ENCODE data around the gene LRP1.

LRP1 gene

DNA sequence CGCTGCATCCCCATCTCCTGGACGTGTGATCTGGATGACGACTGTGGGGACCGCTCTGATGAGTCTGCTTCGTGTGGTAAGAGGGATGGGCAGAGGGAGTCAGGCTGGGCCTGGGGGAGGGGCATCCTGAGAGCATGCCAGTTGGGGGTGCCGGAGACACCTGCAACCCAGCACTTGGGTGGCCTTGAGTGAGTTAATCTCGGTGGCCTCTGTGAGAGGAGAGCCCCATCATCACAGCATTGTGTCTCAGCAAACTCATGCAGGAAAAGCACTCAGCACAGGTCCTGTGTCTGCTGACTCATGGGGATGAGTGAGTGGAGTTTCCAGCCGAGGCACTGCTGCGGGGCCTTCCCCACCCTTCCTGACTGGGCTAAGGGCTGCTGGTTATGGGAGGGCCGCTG lies 38.7 kb downstream of the LRP1 start:
- H3K36me3 Mint-ChIP-seq: no peaks in the 10 kb centered on the region
- no peak overlapping the region for H3K27ac Mint-ChIP-seq
- no peaks in the 10 kb centered on the region for H3K9me3 Mint-ChIP-seq
- CTCF ChIA-PET: interaction anchor here (1.1 to 2.4 kb wide), 3 partner anchors 9 to 43 kb away, joined by 3 to 7 read pairs (median 3); no protein-coding TSS in a partner anchor
- H3K4me1 Mint-ChIP-seq: no peaks in the 10 kb centered on the region
- no peak for DNase-seq
- no peak overlapping the region for H3K4me3 Mint-ChIP-seq
- H3K27me3 Mint-ChIP-seq: peaks cover 4% of the 10 kb centered on the region

DNA sequence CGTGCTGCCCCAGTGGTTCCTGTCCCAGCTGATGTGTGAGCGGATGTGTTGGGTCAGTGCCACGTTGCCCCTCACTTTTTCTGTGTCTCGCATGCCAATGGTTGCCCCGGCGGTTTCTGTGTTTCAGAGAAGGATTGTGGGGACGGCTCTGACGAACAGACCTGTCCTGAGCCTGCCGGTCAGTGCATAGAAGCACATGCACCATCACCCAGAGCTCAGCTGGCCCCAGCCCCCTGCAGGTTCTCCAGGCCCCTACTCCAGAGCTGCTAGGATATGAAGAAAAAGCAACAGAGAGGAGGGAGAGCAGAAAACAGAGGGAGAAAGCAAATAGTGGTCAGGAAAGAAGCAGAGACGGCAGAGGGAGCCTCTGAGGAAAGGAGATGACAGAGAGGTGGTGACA lies 39.8 kb downstream of the LRP1 start:
- CTCF ChIA-PET: interaction anchor here (1.1 to 1.3 kb wide), 2 partner anchors 8 to 10 kb away, joined by 3 read pairs; no protein-coding TSS in a partner anchor
- DNase-seq: no peak
- Mint-ChIP-seq H3K27ac (no peak overlapping the region), H3K4me3 (no peak overlapping the region), H3K27me3 (peaks cover 4% of the 10 kb centered on the region), H3K9me3 (no peaks in the 10 kb centered on the region), H3K4me1 (no peaks in the 10 kb centered on the region), H3K36me3 (no peaks in the 10 kb centered on the region)

DNA sequence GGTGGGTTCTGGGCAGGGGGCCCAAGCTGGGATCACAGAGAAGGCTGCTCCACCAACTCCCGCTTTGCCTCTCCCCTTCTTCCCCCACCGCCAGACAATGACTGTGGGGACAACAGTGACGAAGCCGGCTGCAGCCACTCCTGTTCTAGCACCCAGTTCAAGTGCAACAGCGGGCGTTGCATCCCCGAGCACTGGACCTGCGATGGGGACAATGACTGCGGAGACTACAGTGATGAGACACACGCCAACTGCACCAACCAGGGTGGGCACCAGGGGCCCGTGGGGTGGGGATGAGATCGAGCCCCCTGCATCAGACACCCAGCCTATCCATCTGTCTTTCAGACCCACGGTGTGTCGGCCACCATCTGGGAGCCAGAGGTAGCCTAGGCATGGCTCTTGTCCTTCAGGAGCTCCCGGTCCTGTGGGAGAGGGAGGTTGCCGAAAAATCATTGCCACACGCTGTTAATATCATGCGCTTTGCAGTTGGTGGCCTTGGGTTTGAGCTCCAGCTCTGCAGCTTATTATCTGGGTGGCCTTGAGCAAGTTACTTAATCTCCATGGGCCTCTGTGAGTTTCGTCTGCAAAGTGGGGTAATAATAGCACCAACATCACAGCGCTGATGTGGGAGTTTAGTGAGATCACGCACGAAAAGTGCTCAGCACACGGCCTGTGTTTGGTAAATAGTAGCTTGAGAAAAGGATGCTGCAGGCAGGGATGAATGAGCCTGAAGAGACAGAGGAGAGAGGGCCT lies 40.9 kb downstream of the LRP1 start:
- Mint-ChIP-seq H3K4me1 (no peaks in the 10 kb centered on the region), H3K4me3 (no peak overlapping the region), H3K27ac (no peak overlapping the region), H3K36me3 (no peaks in the 10 kb centered on the region), H3K27me3 (peaks cover 4% of the 10 kb centered on the region), H3K9me3 (no peaks in the 10 kb centered on the region)
- DNase-seq: no peak
- CTCF ChIA-PET: interaction anchor here (1.1 to 1.3 kb wide), 2 partner anchors 11 to 39 kb away, joined by 3 read pairs; no protein-coding TSS in a partner anchor

DNA sequence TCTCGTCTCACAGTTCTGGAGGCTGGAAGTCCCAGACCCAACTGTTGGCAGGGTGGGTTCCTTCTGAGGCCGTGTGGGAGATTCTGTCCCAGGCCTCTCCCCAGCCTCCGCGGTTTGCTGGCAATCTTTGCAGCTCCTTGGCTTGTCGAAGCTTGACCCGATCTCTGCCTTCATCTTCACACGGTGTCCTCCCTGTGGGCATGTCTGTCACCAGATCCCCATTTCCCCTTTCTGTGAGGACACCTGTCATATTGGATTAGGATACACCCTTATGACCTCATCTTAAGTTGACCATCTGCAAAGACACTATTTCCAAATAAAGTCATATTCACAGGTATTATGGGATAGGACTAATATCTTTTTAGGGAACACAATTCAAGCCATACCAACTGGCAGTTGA lies 41.7 kb downstream of the LRP1 start:
- H3K27ac Mint-ChIP-seq: no peak overlapping the region
- CTCF ChIA-PET: interaction anchor here (1.3 to 4.4 kb wide), 2 partner anchors 40 to 44 kb away, joined by 3 to 58 read pairs; partner anchors contain the start of gene LRP1

DNA sequence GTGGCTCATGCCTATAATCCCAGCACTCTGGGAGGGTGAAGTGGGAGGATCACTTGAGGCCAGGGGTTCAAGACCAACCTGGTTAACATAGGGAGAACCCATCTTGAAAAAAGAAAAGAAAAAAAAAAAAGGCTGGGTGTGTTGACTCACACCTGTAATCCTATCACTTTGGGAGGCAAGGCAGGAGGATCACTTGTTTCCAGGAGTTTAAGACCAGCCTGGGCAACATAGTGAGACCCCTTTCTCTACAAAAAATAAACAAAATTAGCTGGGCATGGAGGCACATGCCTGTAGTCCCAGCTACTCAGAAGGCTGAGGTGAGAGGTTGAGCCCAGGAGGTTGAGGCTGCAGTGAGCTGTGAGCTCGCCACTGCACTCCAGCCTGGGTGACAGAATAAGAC lies 42.1 kb downstream of the LRP1 start:
- Mint-ChIP-seq H3K36me3 (no peaks in the 10 kb centered on the region), H3K4me3 (no peak overlapping the region), H3K27ac (no peak overlapping the region), H3K9me3 (no peaks in the 10 kb centered on the region), H3K4me1 (no peaks in the 10 kb centered on the region), H3K27me3 (peaks cover 4% of the 10 kb centered on the region)
- no peak for DNase-seq
- CTCF ChIA-PET: interaction anchor here (1.3 to 4.4 kb wide), 2 partner anchors 40 to 45 kb away, joined by 3 to 58 read pairs; partner anchors contain the start of gene LRP1

More for the DNA sequence above, 41.7 kb downstream of the LRP1 start:
- H3K27me3 Mint-ChIP-seq: peaks cover 4% of the 10 kb centered on the region
- H3K36me3 Mint-ChIP-seq: no peaks in the 10 kb centered on the region
- DNase-seq: no peak
- H3K4me3 Mint-ChIP-seq: no peak overlapping the region
- no peaks in the 10 kb centered on the region for H3K9me3 Mint-ChIP-seq
- H3K4me1 Mint-ChIP-seq: no peaks in the 10 kb centered on the region

DNA sequence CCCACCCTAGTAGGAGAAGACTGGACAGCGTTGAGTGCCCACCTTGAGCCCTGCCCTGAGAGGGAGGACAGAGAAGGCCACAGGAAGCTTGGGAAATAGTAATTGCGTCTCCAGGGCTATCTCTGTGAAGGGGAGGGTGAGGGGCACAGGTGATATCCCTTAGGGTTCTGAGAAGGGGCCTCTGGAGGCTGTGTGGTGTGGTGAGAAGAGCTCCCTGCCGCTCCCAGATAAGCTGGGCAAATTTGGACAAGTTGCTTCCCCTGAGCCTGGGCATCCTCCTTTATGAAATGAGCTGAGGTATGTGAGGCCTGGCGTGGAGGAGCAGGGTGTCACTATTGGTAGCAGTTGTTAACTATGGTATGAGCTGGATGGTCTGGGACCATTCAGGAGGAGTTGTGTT lies 42.6 kb downstream of the LRP1 start:
- Mint-ChIP-seq H3K9me3 (no peaks in the 10 kb centered on the region), H3K4me1 (no peaks in the 10 kb centered on the region), H3K27ac (no peak overlapping the region), H3K36me3 (no peaks in the 10 kb centered on the region), H3K4me3 (no peak overlapping the region), H3K27me3 (peaks cover 4% of the 10 kb centered on the region)
- DNase-seq: no peak
- CTCF ChIA-PET: interaction anchor here (4.4 kb wide), 1 partner anchor 45 kb away, joined by 58 read pairs; the partner anchor contains the start of gene LRP1

DNA sequence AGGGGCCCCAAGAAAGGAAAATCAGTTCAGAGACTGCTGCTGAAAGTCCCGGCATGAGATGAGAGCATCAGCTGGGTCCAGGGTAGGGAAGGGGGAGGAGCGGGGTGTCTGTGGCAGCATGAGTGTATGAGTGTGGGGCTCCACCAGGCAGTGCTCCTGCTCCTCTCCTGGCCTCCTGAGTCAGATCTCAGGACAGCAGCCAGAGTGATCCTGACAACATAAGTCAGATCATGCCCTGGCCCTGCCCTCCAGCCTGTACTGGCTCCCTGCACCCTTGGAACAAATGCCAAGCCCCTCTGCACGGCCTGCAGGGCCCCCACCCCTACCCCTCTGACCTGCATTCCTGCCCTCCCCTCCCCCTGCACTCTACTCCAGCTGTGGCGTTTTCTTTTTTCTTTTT lies 43.4 kb downstream of the LRP1 start:
- H3K27ac Mint-ChIP-seq: no peak overlapping the region
- no peak for DNase-seq
- H3K4me1 Mint-ChIP-seq: no peaks in the 10 kb centered on the region
- CTCF ChIA-PET: interaction anchor here (0.6 to 4.4 kb wide), 4 partner anchors 11 to 1914 kb away, joined by 3 to 58 read pairs (median 7); partner anchors contain the start of gene LRP1
- no peaks in the 10 kb centered on the region for H3K9me3 Mint-ChIP-seq
- H3K4me3 Mint-ChIP-seq: no peak overlapping the region
- no peaks in the 10 kb centered on the region for H3K36me3 Mint-ChIP-seq
- peaks cover 4% of the 10 kb centered on the region for H3K27me3 Mint-ChIP-seq

GRCh38 chr12:57173089-57173488 lies 44.8 kb downstream of the LRP1 start:
- DNase-seq: peak; percentile 38
- no peaks in the 10 kb centered on the region for H3K9me3 Mint-ChIP-seq
- H3K27me3 Mint-ChIP-seq: no peaks in the 10 kb centered on the region
- no peak overlapping the region for H3K27ac Mint-ChIP-seq
- H3K36me3 Mint-ChIP-seq: no peaks in the 10 kb centered on the region
- H3K4me3 Mint-ChIP-seq: no peak overlapping the region
- CTCF ChIA-PET: interaction anchor here (0.6 to 4.4 kb wide), 15 partner anchors 8 to 168 kb away, joined by 3 to 58 read pairs (median 5); partner anchors contain the start of gene LRP1
- no peaks in the 10 kb centered on the region for H3K4me1 Mint-ChIP-seq

- no peaks in the 10 kb centered on the region for H3K36me3 Mint-ChIP-seq
- H3K9me3 Mint-ChIP-seq: no peaks in the 10 kb centered on the region
- no peaks in the 10 kb centered on the region for H3K4me1 Mint-ChIP-seq
- H3K4me3 Mint-ChIP-seq: no peak overlapping the region
- DNase-seq: no peak
- CTCF ChIA-PET: interaction anchor here (0.6 to 4.4 kb wide), 14 partner anchors 8 to 169 kb away, joined by 3 to 58 read pairs (median 5); partner anchors contain the start of gene LRP1
- no peaks in the 10 kb centered on the region for H3K27me3 Mint-ChIP-seq
- H3K27ac Mint-ChIP-seq: no peak overlapping the region
These were observed 45.4 kb downstream of the LRP1 start for GRCh38 chr12:57173683-57174082.

GRCh38 chr12:57175428-57176138 lies 47.3 kb downstream of the LRP1 start:
- no peak overlapping the region for H3K27ac Mint-ChIP-seq
- peaks cover 5% of the 10 kb centered on the region for H3K27me3 Mint-ChIP-seq
- H3K36me3 Mint-ChIP-seq: no peaks in the 10 kb centered on the region
- CTCF ChIA-PET: interaction anchor here (0.8 to 2.8 kb wide), 11 partner anchors 8 to 167 kb away, joined by 3 to 16 read pairs (median 7); partner anchors contain the start of gene STAT6
- no peaks in the 10 kb centered on the region for H3K9me3 Mint-ChIP-seq
- H3K4me3 Mint-ChIP-seq: no peak overlapping the region
- peak; percentile 53 for DNase-seq
- no peaks in the 10 kb centered on the region for H3K4me1 Mint-ChIP-seq

DNA sequence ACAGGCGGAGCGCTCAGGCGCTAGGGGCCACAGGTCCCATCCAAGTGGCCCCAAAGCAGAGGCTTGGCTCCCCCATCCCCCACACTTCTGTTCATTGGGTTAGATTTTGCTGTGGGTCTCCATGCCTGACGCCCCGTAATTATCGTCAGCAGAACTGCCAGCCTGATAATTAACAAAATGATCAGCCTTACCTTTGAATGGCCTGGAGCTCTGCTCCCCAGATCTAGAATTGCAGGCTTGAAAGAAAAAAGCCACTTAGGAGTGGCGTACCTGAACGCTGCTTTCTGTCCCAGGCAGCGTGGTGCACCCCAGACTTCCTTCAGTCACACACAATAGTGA lies 47.8 kb downstream of the LRP1 start:
- Mint-ChIP-seq H3K27ac (no peak overlapping the region), H3K36me3 (no peaks in the 10 kb centered on the region), H3K27me3 (peaks cover 5% of the 10 kb centered on the region), H3K4me3 (no peak overlapping the region), H3K9me3 (no peaks in the 10 kb centered on the region), H3K4me1 (no peaks in the 10 kb centered on the region)
- CTCF ChIA-PET: interaction anchor here (0.7 to 2.8 kb wide), 14 partner anchors 9 to 449 kb away, joined by 3 to 16 read pairs (median 4); partner anchors contain the start of gene STAT6
- DNase-seq: no peak

- no peaks in the 10 kb centered on the region for H3K36me3 Mint-ChIP-seq
- no peak overlapping the region for H3K27ac Mint-ChIP-seq
- CTCF ChIA-PET: interaction anchor here (0.7 to 2.8 kb wide), 8 partner anchors 9 to 450 kb away, joined by 3 to 16 read pairs (median 4); no protein-coding TSS in a partner anchor
- no peak overlapping the region for H3K4me3 Mint-ChIP-seq
- no peak for DNase-seq
- no peaks in the 10 kb centered on the region for H3K4me1 Mint-ChIP-seq
- peaks cover 12% of the 10 kb centered on the region for H3K27me3 Mint-ChIP-seq
- H3K9me3 Mint-ChIP-seq: no peaks in the 10 kb centered on the region
These were observed 48.6 kb downstream of the LRP1 start for GRCh38 chr12:57176846-57177245.

DNA sequence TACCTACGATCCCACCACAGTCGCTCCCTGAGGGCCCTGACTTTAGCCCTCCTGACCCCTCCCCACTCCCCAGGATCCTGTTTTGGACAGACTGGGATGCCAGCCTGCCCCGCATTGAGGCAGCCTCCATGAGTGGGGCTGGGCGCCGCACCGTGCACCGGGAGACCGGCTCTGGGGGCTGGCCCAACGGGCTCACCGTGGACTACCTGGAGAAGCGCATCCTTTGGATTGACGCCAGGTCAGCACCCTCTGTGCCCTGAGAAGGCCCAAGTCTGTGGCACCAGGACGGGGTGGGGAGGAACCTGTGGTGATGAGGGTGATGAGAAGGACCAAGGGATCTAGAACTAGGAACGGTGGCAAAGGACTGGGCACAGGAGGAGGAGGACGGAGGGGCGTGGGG lies 49.1 kb downstream of the LRP1 start:
- CTCF ChIA-PET: interaction anchor here (2.8 kb wide), 1 partner anchor 54 kb away, joined by 16 read pairs; no protein-coding TSS in a partner anchor
- Mint-ChIP-seq H3K9me3 (no peaks in the 10 kb centered on the region), H3K27me3 (peaks cover 12% of the 10 kb centered on the region), H3K4me3 (no peak overlapping the region), H3K4me1 (no peaks in the 10 kb centered on the region), H3K27ac (no peak overlapping the region), H3K36me3 (no peaks in the 10 kb centered on the region)
- no peak for DNase-seq

DNA sequence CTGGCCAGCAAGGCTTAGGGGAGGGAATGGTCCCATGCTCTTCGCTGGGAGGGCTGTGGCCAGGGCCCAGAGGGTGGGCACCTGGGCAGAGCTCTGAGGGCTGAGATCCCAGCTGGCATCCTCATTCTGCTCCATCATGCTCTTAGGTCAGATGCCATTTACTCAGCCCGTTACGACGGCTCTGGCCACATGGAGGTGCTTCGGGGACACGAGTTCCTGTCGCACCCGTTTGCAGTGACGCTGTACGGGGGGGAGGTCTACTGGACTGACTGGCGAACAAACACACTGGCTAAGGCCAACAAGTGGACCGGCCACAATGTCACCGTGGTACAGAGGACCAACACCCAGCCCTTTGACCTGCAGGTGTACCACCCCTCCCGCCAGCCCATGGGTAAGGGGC lies 49.9 kb downstream of the LRP1 start:
- no peak for DNase-seq
- Mint-ChIP-seq H3K36me3 (no peaks in the 10 kb centered on the region), H3K4me1 (peaks cover 4% of the 10 kb centered on the region), H3K27me3 (peaks cover 17% of the 10 kb centered on the region), H3K9me3 (no peaks in the 10 kb centered on the region), H3K4me3 (no peak overlapping the region), H3K27ac (no peak overlapping the region)
- CTCF ChIA-PET: interaction anchor here (12.5 kb wide), 1 partner anchor 52 kb away, joined by 151 read pairs; the partner anchor contains the start of gene LRP1
